H1 (cell line): ENCODE results near the gene HEPHL1. TPM values are rescaled to one million over a fixed set of nuclear protein-coding genes. Genes with fewer than 3 reads are reported as not detected.

Source experiments
- ASH2L ChIP-seq: fragments of 200-600, 300-600 bp; sonication (generic); IDR thresholded peaks from one replicate; pipeline ENCODE4 v1.7.1; 2017; ENCODE audit warnings: low read length
- BRCA1 ChIP-seq: IDR thresholded peaks from 2 replicates; pipeline ENCODE4 v1.6.1; 2012; ENCODE audit warnings: low read depth, low read length, improper control_type of control experiment
- CBX5 ChIP-seq: fragments of 300-800, 300-1000 bp; sonication (generic); IDR thresholded peaks from 2 replicates; pipeline ENCODE4 v1.7.1; 2016; ENCODE audit warnings: antibody characterized with exemption, low read length, low read depth
- GABPA ChIP-seq: IDR thresholded peaks from 2 replicates; pipeline ENCODE4 v1.6.1; 2011; ENCODE audit warnings: mild to moderate bottlenecking, low read length, moderate library complexity, borderline replicate concordance; ENCODE audit not compliant: insufficient read depth
- HDAC2 ChIP-seq, 2 experiments: fragments of 300-600 bp in 1 of 2; sonication (generic) in 1 of 2; IDR thresholded peaks; 2 replicates each; pipeline ENCODE4 v1.6.1; 2011 to 2012; ENCODE audit warnings: low read depth in 2 of 2, low read length in 2 of 2, mild to moderate bottlenecking in 2 of 2, moderate library complexity in 2 of 2, borderline replicate concordance in 1 of 2, inconsistent platforms in 1 of 2
- JUND ChIP-seq: IDR thresholded peaks from 2 replicates; pipeline ENCODE4 v1.6.1; 2011; ENCODE audit warnings: mild to moderate bottlenecking, improper control_type of control experiment, low read length
- KDM4A ChIP-seq: IDR thresholded peaks from one replicate; pipeline ENCODE4 v1.7.1; 2012; ENCODE audit warnings: low read depth, mild to moderate bottlenecking, moderate library complexity, low read length, inconsistent platforms; ENCODE audit not compliant: severe bottlenecking
- MAFK ChIP-seq: IDR thresholded peaks from 2 replicates; pipeline ENCODE4 v1.6.1; 2012; ENCODE audit warnings: low read depth, mild to moderate bottlenecking, improper control_type of control experiment, low read length
- POU5F1 ChIP-seq: IDR thresholded peaks from 2 replicates; pipeline ENCODE4 v1.6.1; 2011; ENCODE audit warnings: low read depth, mild to moderate bottlenecking, low read length, moderate library complexity
- RFX5 ChIP-seq: IDR thresholded peaks from 2 replicates; pipeline ENCODE4 v1.6.1; 2011; ENCODE audit warnings: low read depth, low read length, improper control_type of control experiment, borderline replicate concordance
- SP2 ChIP-seq: IDR thresholded peaks from 2 replicates; pipeline ENCODE4 v1.6.1; 2012; ENCODE audit warnings: mild to moderate bottlenecking, low read length, inconsistent platforms
- SP4 ChIP-seq: IDR thresholded peaks from 2 replicates; pipeline ENCODE4 v1.6.1; 2012; ENCODE audit warnings: low read length, inconsistent platforms
- polyA plus RNA-seq, 7 experiments: library from polyadenylated mRNA; depleted of rRNA in 3 of 7; stranded (reverse) in 5 of 7; unstranded in 2 of 7; fragments of >200 nt in 5 of 7; fragments of 200-250 nt in 2 of 7; gene quantifications; 1 replicate in 5 of 7; 2 replicates in 1 of 7; 4 replicates in 1 of 7; pipeline versions ENCODE4 v1.2.1 to v1.2.3, GENCODE V29; 2011 to 2013; ENCODE audit warnings: missing spikeins in 2 of 7, mixed read lengths in 2 of 7
- total RNA-seq: library from RNA; stranded (reverse); fragmentation: NEBNext Ultra II Directional; extraction: Animal tissue kit (Norgen Biotek cat#: 25700); gene quantifications from 2 replicates; pipeline ENCODE4 v1.2.1, GENCODE V29; 2021
- TF ChIP-seq, protein P1 (sequence below): IDR thresholded peaks from 2 replicates; pipeline ENCODE4 v1.6.1; 2012; ENCODE audit warnings: low read length, inconsistent platforms
- TF ChIP-seq, protein P2 (sequence below): IDR thresholded peaks from 2 replicates; pipeline ENCODE4 v1.6.1; 2012; ENCODE audit warnings: inconsistent platforms
- TF ChIP-seq, protein P3 (sequence below): IDR thresholded peaks from 2 replicates; pipeline ENCODE4 v1.6.1; 2012; ENCODE audit warnings: inconsistent platforms

Gene HEPHL1
- total and polyA plus RNA-seq, 2 of the 8 experiments (the other 6 are each of a cell fraction or from before 2014, with no cell fraction given) = 0.09 to 0.11 TPM

DNA sequence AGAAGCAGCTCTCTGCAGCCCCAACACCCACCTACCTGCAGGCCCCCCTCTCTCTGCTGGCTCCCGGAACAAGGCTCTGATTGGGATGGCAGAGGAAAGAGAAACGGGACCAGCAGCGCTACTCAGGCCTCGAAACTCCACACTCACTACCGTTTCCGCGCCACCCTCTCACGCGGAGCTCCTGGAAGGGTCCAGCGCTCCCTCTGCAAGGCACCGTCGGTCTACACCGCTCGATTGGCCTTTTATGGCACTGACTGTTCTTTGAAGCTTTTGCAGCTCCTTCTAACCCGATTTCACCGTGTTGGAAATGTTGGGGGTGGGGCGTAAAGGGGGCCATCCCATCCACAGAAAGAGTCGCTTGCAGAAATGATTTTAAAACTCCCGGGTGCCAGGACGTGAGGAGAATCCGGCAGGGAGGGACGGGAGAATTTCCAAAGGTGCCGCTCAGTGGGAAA, 107.2 kb downstream of the HEPHL1 start (continued):
- TF ChIP-seq, protein P1, sequence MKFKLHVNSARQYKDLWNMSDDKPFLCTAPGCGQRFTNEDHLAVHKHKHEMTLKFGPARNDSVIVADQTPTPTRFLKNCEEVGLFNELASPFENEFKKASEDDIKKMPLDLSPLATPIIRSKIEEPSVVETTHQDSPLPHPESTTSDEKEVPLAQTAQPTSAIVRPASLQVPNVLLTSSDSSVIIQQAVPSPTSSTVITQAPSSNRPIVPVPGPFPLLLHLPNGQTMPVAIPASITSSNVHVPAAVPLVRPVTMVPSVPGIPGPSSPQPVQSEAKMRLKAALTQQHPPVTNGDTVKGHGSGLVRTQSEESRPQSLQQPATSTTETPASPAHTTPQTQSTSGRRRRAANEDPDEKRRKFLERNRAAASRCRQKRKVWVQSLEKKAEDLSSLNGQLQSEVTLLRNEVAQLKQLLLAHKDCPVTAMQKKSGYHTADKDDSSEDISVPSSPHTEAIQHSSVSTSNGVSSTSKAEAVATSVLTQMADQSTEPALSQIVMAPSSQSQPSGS = no peak
- TF ChIP-seq GABPA (no peak), MAFK (no peak), BRCA1 (no peak), JUND (no peak), SP4 (no peak), SP2 (no peak), POU5F1 (no peak), RFX5 (no peak), HDAC2 (IDR thresholded peaks at IDR 0.05; ENCODE audit: borderline replicate concordance in 1 of 2, low read depth in 2 of 2, low read length in 2 of 2) (0 out of 4 replicates have a peak, but pooled peaks of 1 of the 2 experiments have one; percentile 24), ASH2L (peak; percentile 52), KDM4A (peak; percentile 33), CBX5 (no peak)
- TF ChIP-seq, protein P2, sequence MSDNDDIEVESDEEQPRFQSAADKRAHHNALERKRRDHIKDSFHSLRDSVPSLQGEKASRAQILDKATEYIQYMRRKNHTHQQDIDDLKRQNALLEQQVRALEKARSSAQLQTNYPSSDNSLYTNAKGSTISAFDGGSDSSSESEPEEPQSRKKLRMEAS = peak; percentile 44; the same call in 1 of the 2 replicates
- TF ChIP-seq, protein P3, sequence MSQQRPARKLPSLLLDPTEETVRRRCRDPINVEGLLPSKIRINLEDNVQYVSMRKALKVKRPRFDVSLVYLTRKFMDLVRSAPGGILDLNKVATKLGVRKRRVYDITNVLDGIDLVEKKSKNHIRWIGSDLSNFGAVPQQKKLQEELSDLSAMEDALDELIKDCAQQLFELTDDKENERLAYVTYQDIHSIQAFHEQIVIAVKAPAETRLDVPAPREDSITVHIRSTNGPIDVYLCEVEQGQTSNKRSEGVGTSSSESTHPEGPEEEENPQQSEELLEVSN = peak; percentile 63; the same call in 1 of the 2 replicates
